HEK293 (cell line): ENCODE data around the gene TP53BP2.

Experiments used
- CTCF ChIA-PET: fragments of 350-600 bp; formaldehyde crosslinking; extraction: SDS; loops from one replicate; lab custom pipeline; 2021; ENCODE audit warnings: antibody characterized with exemption; lab: Yijun Ruan, JAX
- POLR2A ChIA-PET: fragments of 300-600 bp; formaldehyde crosslinking; extraction: SDS; loops from one replicate; lab custom pipeline; 2020; ENCODE audit warnings: antibody characterized with exemption, inconsistent platforms; lab: Yijun Ruan, JAX
- H3K27ac ChIP-seq: fragments of 200-500 bp; sonication (Bioruptor generic); 2 replicates; pipeline ENCODE4 v1.5.1; 2014; ENCODE audit warnings: low read depth, low read length, control low read depth, inconsistent platforms; ENCODE audit errors: extremely low read depth
- H3K36me3 ChIP-seq, 2 experiments: fragments of 200-500 bp in 1 of 2; sonication (Bioruptor generic) in 1 of 2; 1 replicate in 1 of 2; 2 replicates in 1 of 2; pipeline ENCODE4 v1.5.1; 2014 to 2017; ENCODE audit warnings: inconsistent platforms in 2 of 2, low read length in 2 of 2; ENCODE audit not compliant: control insufficient read depth in 2 of 2, insufficient read depth in 1 of 2
- H3K4me1 ChIP-seq: fragments of 200-500 bp; sonication (Bioruptor generic); 2 replicates; pipeline ENCODE4 v1.5.1; 2014; ENCODE audit warnings: mild to moderate bottlenecking, low read length, inconsistent platforms; ENCODE audit not compliant: control insufficient read depth, insufficient read depth
- H3K4me3 ChIP-seq: 2 replicates; pipeline ENCODE4 v1.5.1; 2011; ENCODE audit warnings: low read depth, mild to moderate bottlenecking, control low read depth, low read length, moderate library complexity
- H3K9me3 ChIP-seq: fragments of 200-500 bp; sonication (Bioruptor generic); 2 replicates; pipeline ENCODE4 v1.5.1; 2014; ENCODE audit warnings: low read depth, low read length, inconsistent platforms; ENCODE audit not compliant: control insufficient read depth, insufficient read depth
- ATF2 ChIP-seq: fragments of 450-650 bp; formaldehyde crosslinking; IDR thresholded peaks from 2 replicates; pipeline ENCODE4 v1.5.1; 2016; ENCODE audit warnings: missing biosample characterization, missing genetic modification characterization, low read depth
- BCL11B ChIP-seq: fragments of 450-650 bp; formaldehyde crosslinking; IDR thresholded peaks from 2 replicates; pipeline ENCODE4 v1.5.1; 2016; ENCODE audit warnings: low read depth, missing biosample characterization, missing genetic modification characterization
- HOXC10 ChIP-seq: sonication (generic); formaldehyde crosslinking; IDR thresholded peaks from 2 replicates; pipeline ENCODE4 v1.8.1; 2023; ENCODE audit warnings: mild to moderate bottlenecking, missing genetic modification reagents
- IKZF3 ChIP-seq: fragments of 450-650 bp; IDR thresholded peaks from 2 replicates; pipeline ENCODE4 v1.5.0; 2018; ENCODE audit warnings: missing biosample characterization, mild to moderate bottlenecking, missing genetic modification characterization, moderate library complexity
- OSR2 ChIP-seq: fragments of 450-650 bp; formaldehyde crosslinking; IDR thresholded peaks from 2 replicates; pipeline ENCODE4 v1.5.1; 2016; ENCODE audit warnings: missing biosample characterization, missing genetic modification characterization
- PRDM10 ChIP-seq: fragments of 450-650 bp; formaldehyde crosslinking; IDR thresholded peaks from 2 replicates; pipeline ENCODE4 v1.5.1; 2016; ENCODE audit warnings: missing biosample characterization, missing genetic modification characterization
- WT1 ChIP-seq: fragments of 450-650 bp; formaldehyde crosslinking; IDR thresholded peaks from 2 replicates; pipeline ENCODE4 v1.5.1; 2016; ENCODE audit warnings: missing biosample characterization, missing genetic modification characterization
- ZBTB17 ChIP-seq: fragments of 450-650 bp; formaldehyde crosslinking; IDR thresholded peaks from 2 replicates; pipeline ENCODE4 v1.5.1; 2016; ENCODE audit warnings: missing biosample characterization, missing genetic modification characterization
- ZBTB48 ChIP-seq: fragments of 450-650 bp; formaldehyde crosslinking; IDR thresholded peaks from 2 replicates; pipeline ENCODE4 v1.5.1; 2016; ENCODE audit warnings: missing biosample characterization, missing genetic modification characterization
- ZBTB7A ChIP-seq: fragments of 450-650 bp; formaldehyde crosslinking; IDR thresholded peaks from 2 replicates; pipeline ENCODE4 v1.5.1; 2016; ENCODE audit warnings: low read depth, missing biosample characterization, missing genetic modification characterization
- ZFP3 ChIP-seq: fragments of 450-650 bp; formaldehyde crosslinking; IDR thresholded peaks from 2 replicates; pipeline ENCODE4 v1.5.1; 2016; ENCODE audit warnings: low read depth, missing biosample characterization, missing genetic modification characterization
- ZIC2 ChIP-seq: fragments of 450-650 bp; formaldehyde crosslinking; IDR thresholded peaks from 2 replicates; pipeline ENCODE4 v1.5.1; 2016; ENCODE audit warnings: missing biosample characterization, missing genetic modification characterization
- ZNF10 ChIP-seq: fragments of 450-650 bp; formaldehyde crosslinking; IDR thresholded peaks from 2 replicates; pipeline ENCODE4 v1.5.1; 2017; ENCODE audit warnings: missing biosample characterization, missing genetic modification characterization
- ZNF133 ChIP-seq: fragments of 450-650 bp; formaldehyde crosslinking; IDR thresholded peaks from 2 replicates; pipeline ENCODE4 v1.5.1; 2016; ENCODE audit warnings: missing biosample characterization, missing genetic modification characterization
- ZNF174 ChIP-seq: fragments of 450-650 bp; formaldehyde crosslinking; IDR thresholded peaks from 2 replicates; pipeline ENCODE4 v1.5.0; 2017; ENCODE audit warnings: missing biosample characterization, mild to moderate bottlenecking, missing genetic modification characterization
- ZNF223 ChIP-seq: fragments of 450-650 bp; formaldehyde crosslinking; IDR thresholded peaks from 2 replicates; pipeline ENCODE4 v1.5.1; 2016; ENCODE audit warnings: missing biosample characterization, missing genetic modification characterization
- ZNF274 ChIP-seq, 2 experiments: fragments of 200-500 bp in 1 of 2; fragments of 450-650 bp in 1 of 2; sonication (Bioruptor generic) in 1 of 2; formaldehyde crosslinking in 1 of 2; IDR thresholded peaks; 2 replicates each; pipeline versions ENCODE4 v1.5.1 to v1.6.1; 2014 to 2016; ENCODE audit warnings: borderline replicate concordance in 1 of 2, inconsistent platforms in 1 of 2, low read length in 1 of 2, missing biosample characterization in 1 of 2, missing genetic modification characterization in 1 of 2
- ZNF311 ChIP-seq: fragments of 450-650 bp; formaldehyde crosslinking; IDR thresholded peaks from 2 replicates; pipeline ENCODE4 v1.5.1; 2017; ENCODE audit warnings: missing biosample characterization, missing genetic modification characterization, borderline replicate concordance
- ZNF366 ChIP-seq: fragments of 450-650 bp; formaldehyde crosslinking; conservative IDR thresholded peaks from 2 replicates; pipeline ENCODE4 v1.5.1; 2016; ENCODE audit warnings: missing biosample characterization, missing genetic modification characterization
- ZNF394 ChIP-seq: fragments of 450-650 bp; formaldehyde crosslinking; IDR thresholded peaks from 2 replicates; pipeline ENCODE4 v1.5.1; 2016; ENCODE audit warnings: missing biosample characterization, missing genetic modification characterization, mild to moderate bottlenecking, moderate library complexity, borderline replicate concordance
- ZNF488 ChIP-seq: fragments of 450-650 bp; formaldehyde crosslinking; IDR thresholded peaks from 2 replicates; pipeline ENCODE4 v1.5.1; 2016; ENCODE audit warnings: missing biosample characterization, missing genetic modification characterization
- ZNF561 ChIP-seq: fragments of 450-650 bp; IDR thresholded peaks from 2 replicates; pipeline ENCODE4 v1.5.1; 2018; ENCODE audit warnings: missing biosample characterization, missing genetic modification characterization, borderline replicate concordance
- ZNF621 ChIP-seq: fragments of 450-650 bp; formaldehyde crosslinking; IDR thresholded peaks from 2 replicates; pipeline ENCODE4 v1.5.1; 2017; ENCODE audit warnings: missing biosample characterization, missing genetic modification characterization
- ZNF692 ChIP-seq: fragments of 450-650 bp; formaldehyde crosslinking; IDR thresholded peaks from 2 replicates; pipeline ENCODE4 v1.5.1; 2016; ENCODE audit warnings: missing biosample characterization, missing genetic modification characterization
- ZNF704 ChIP-seq: fragments of 450-650 bp; formaldehyde crosslinking; IDR thresholded peaks from 2 replicates; pipeline ENCODE4 v1.5.1; 2016; ENCODE audit warnings: missing biosample characterization, missing genetic modification characterization
- ZSCAN23 ChIP-seq: fragments of 450-650 bp; formaldehyde crosslinking; IDR thresholded peaks from 2 replicates; pipeline ENCODE4 v1.5.1; 2016; ENCODE audit warnings: missing biosample characterization, missing genetic modification characterization

TP53BP2 gene

GRCh38 chr1:223834660-223835263 is 11.0 kb downstream of the TP53BP2 start (continued):
- peak; percentile 55; the same call in 1 of the 2 replicates for TF ChIP-seq WT1 (tag by site-specific recombination)
- TF ChIP-seq ZNF10 (tag by site-specific recombination) = no peak
- no peak for TF ChIP-seq ZNF274 (IDR thresholded peaks at IDR 0.05; ENCODE audit: low read length)
- TF ChIP-seq ZNF274 (tag by site-specific recombination; IDR thresholded peaks at IDR 0.05; ENCODE audit: borderline replicate concordance) = no peak
- TF ChIP-seq ZNF692 (tag by site-specific recombination) = no peak
- no peak for TF ChIP-seq OSR2 (tag by site-specific recombination)
- TF ChIP-seq HOXC10 (CRISPR knock-in tag) = no peak
- TF ChIP-seq ZBTB48 (tag by site-specific recombination) = no peak
- TF ChIP-seq ZFP3 (tag by site-specific recombination) = no peak
- no peak for TF ChIP-seq ZNF621 (tag by site-specific recombination)
- no peak for TF ChIP-seq ZNF174 (tag by site-specific recombination)
- TF ChIP-seq ZNF394 (tag by site-specific recombination) = no peak
- TF ChIP-seq ZNF488 (tag by site-specific recombination) = no peak
- no peak for TF ChIP-seq ZNF223 (tag by site-specific recombination)
- no peak for TF ChIP-seq BCL11B (tag by site-specific recombination)
- peak; percentile 33; the same call in 1 of the 2 replicates for TF ChIP-seq ZBTB17 (tag by site-specific recombination)
- TF ChIP-seq IKZF3 (tag by site-specific recombination) = no peak
- no peak for TF ChIP-seq ZNF704 (tag by site-specific recombination)
- TF ChIP-seq ZNF561 (tag by site-specific recombination) = no peak
- no peak for TF ChIP-seq ZNF133 (tag by site-specific recombination)
- TF ChIP-seq ATF2 (tag by site-specific recombination) = no peak
- TF ChIP-seq ZSCAN23 = no peak
- 0 out of 2 replicates have a peak, but pooled peaks have one; percentile 49 for TF ChIP-seq ZNF366 (tag by site-specific recombination)

GRCh38 chr1:223833948-223834347 is 11.8 kb downstream of the TP53BP2 start:
- Histone ChIP-seq H3K9me3 (no peaks in the 10 kb centered on the region), H3K27ac (no peak overlapping the region), H3K36me3 (no peaks in the 10 kb centered on the region), H3K4me1 (peaks cover 43% of the 10 kb centered on the region), H3K4me3 (no peak overlapping the region)
- ChIA-PET POLR2A (no interaction called here), CTCF (interaction anchor here (0.6 to 1.3 kb wide), 3 partner anchors 8 to 26 kb away, joined by 3 read pairs; no protein-coding TSS in a partner anchor)
- TF ChIP-seq ZBTB7A (no peak), ZNF311 (tag by site-specific recombination) (no peak), ZNF692 (tag by site-specific recombination) (no peak), ZIC2 (tag by site-specific recombination) (no peak), PRDM10 (tag by site-specific recombination) (peak; percentile 91)
